Inferior parietal cortex (tissue), 1 donor: ENCODE data around the gene TNNC1.

Experiments
- DNase-seq: peaks from one replicate; pipeline ENCODE4 v3.0.0-alpha.2; 2016; ENCODE audit errors: extremely low spot score

The TNNC1 gene

GRCh38 chr3:52453496-52454249 lies at the start of gene TNNC1:
TNNC1 (minus strand) TSS chr3:52454041; CDS start chr3:52454015, 26 bp downstream.
- no peak for DNase-seq

GRCh38 chr3:52502808-52503350 lies 49.0 kb upstream of the TNNC1 start:
- DNase-seq: no peak

GRCh38 chr3:52502001-52502400 lies 48.2 kb upstream of the TNNC1 start:
- DNase-seq: no peak

- DNase-seq: no peak
Measured at GRCh38 chr3:52501046-52501445, 47.2 kb upstream of the TNNC1 start.

- DNase-seq: no peak
Measured at GRCh38 chr3:52498137-52499054, 44.6 kb upstream of the TNNC1 start.

- no peak for DNase-seq
Measured at GRCh38 chr3:52495777-52496602, 42.1 kb upstream of the TNNC1 start.

GRCh38 chr3:52494886-52495495 lies 41.1 kb upstream of the TNNC1 start, which contains the start of gene STAB1:
STAB1 (plus strand) TSS chr3:52495338; CDS start chr3:52495414, 76 bp downstream.
- DNase-seq: no peak

GRCh38 chr3:52494445-52494844 lies 40.6 kb upstream of the TNNC1 start:
- DNase-seq: no peak

- DNase-seq: no peak
Measured at GRCh38 chr3:52493232-52494017, 39.6 kb upstream of the TNNC1 start.

GRCh38 chr3:52492059-52492458 lies 38.2 kb upstream of the TNNC1 start:
- DNase-seq: no peak

- DNase-seq: no peak
Measured at GRCh38 chr3:52490939-52491526, 37.2 kb upstream of the TNNC1 start.

GRCh38 chr3:52490035-52490938 lies 36.4 kb upstream of the TNNC1 start:
- no peak for DNase-seq

- DNase-seq: no peak
Measured at GRCh38 chr3:52489453-52489852, 35.6 kb upstream of the TNNC1 start.

GRCh38 chr3:52488746-52489145 lies 34.9 kb upstream of the TNNC1 start:
- DNase-seq: no peak

GRCh38 chr3:52487788-52488691 lies 34.2 kb upstream of the TNNC1 start:
- no peak for DNase-seq

- no peak for DNase-seq
Measured at GRCh38 chr3:52487050-52487787, 33.4 kb upstream of the TNNC1 start.
